Natural killer cell (primary cell): Measurements from ENCODE around the gene FLT1. TPM values are rescaled to one million over a fixed set of nuclear protein-coding genes. Genes with fewer than 3 reads are reported as not detected.

Source experiments
- ATAC-seq, 3 donors: fragments of 150-1000 bp in 2 of 3; fragments of 200-7000 bp in 1 of 3; cut with Tn5 transposase; 1 replicate in 1 of 3; 2 replicates in 2 of 3; pipeline ENCODE4 v1.10.0; 2021; ENCODE audit warnings: mild to moderate bottlenecking in 2 of 3, moderate library complexity in 2 of 3
- DNase-seq, 2 donors: peaks; one replicate each; pipeline versions ENCODE4 v3.0.0 to v3.0.0-alpha.2; 2013 to 2021; ENCODE audit warnings: mixed read lengths in 1 of 2
- H3K27ac ChIP-seq: one replicate; pipeline ENCODE4 v1.5.1; 2013; ENCODE audit warnings: mild to moderate bottlenecking, low read length
- H3K27me3 ChIP-seq: one replicate; pipeline ENCODE4 v1.6.1; 2013; ENCODE audit warnings: low read length; ENCODE audit not compliant: control insufficient read depth, insufficient read depth
- H3K36me3 ChIP-seq: one replicate; pipeline ENCODE4 v1.6.1; 2013; ENCODE audit warnings: low read length; ENCODE audit not compliant: control insufficient read depth, insufficient read depth
- H3K4me1 ChIP-seq: one replicate; pipeline ENCODE4 v1.6.1; 2013; ENCODE audit warnings: low read length; ENCODE audit not compliant: control insufficient read depth, insufficient read depth
- H3K4me3 ChIP-seq: one replicate; pipeline ENCODE4 v1.5.1; 2013; ENCODE audit warnings: low read length
- H3K9me3 ChIP-seq: one replicate; pipeline ENCODE4 v1.6.1; 2013; ENCODE audit warnings: low read length; ENCODE audit not compliant: control insufficient read depth, insufficient read depth
- H3K27ac Mint-ChIP-seq, 2 donors: one replicate each; pipeline ENCODE4 v1.8.0; 2022; ENCODE audit warnings: mild to moderate bottlenecking in 2 of 2, mixed read lengths in 2 of 2, moderate library complexity in 1 of 2
- H3K27me3 Mint-ChIP-seq, 2 donors: one replicate each; pipeline ENCODE4 v1.8.0; 2022; ENCODE audit warnings: low read depth in 2 of 2, mixed read lengths in 2 of 2
- H3K36me3 Mint-ChIP-seq: one replicate; pipeline ENCODE4 v1.8.0; 2022; ENCODE audit warnings: mixed read lengths
- H3K4me1 Mint-ChIP-seq, 2 donors: one replicate each; pipeline ENCODE4 v1.8.0; 2022; ENCODE audit warnings: mixed read lengths in 2 of 2
- H3K4me3 Mint-ChIP-seq: one replicate; pipeline ENCODE4 v1.8.0; 2022; ENCODE audit warnings: mild to moderate bottlenecking, moderate library complexity, mixed read lengths
- H3K9me3 Mint-ChIP-seq, 2 donors: one replicate each; pipeline ENCODE4 v1.8.0; 2022; ENCODE audit warnings: mixed read lengths in 2 of 2
- WGBS: methylation state at CpG from one replicate; pipeline ENCODE4 v1.1.7; 2013; ENCODE audit warnings: missing lambda C conversion rate; ENCODE audit not compliant: insufficient coverage; 5-methylcytosine and 5-hydroxymethylcytosine counted together
- intact Hi-C: fragments of 100-400 bp; cut with micrococcal nuclease; formaldehyde crosslinking; loops from one replicate; pipeline ENCODE4 v1.14.2; 2022
- total RNA-seq, 4 donors: library from RNA; stranded (reverse); fragments of 120-200 nt in 1 of 4; gene quantifications; one replicate each; pipeline versions ENCODE4 v1.2.3 to v1.2.4, GENCODE V29; 2013 to 2022
- TF ChIP-seq, protein P1 (sequence below): fragments of 200-600 bp; IDR thresholded peaks from one replicate; pipeline ENCODE4 v1.8.0; 2022; ENCODE audit warnings: antibody characterized with exemption

Gene FLT1
- total RNA-seq, 3 donors from 2014 or later (not counting 1 experiment from before 2014, with no cell fraction given), result 0.05 to 0.43 (median 0.07) TPM

DNA sequence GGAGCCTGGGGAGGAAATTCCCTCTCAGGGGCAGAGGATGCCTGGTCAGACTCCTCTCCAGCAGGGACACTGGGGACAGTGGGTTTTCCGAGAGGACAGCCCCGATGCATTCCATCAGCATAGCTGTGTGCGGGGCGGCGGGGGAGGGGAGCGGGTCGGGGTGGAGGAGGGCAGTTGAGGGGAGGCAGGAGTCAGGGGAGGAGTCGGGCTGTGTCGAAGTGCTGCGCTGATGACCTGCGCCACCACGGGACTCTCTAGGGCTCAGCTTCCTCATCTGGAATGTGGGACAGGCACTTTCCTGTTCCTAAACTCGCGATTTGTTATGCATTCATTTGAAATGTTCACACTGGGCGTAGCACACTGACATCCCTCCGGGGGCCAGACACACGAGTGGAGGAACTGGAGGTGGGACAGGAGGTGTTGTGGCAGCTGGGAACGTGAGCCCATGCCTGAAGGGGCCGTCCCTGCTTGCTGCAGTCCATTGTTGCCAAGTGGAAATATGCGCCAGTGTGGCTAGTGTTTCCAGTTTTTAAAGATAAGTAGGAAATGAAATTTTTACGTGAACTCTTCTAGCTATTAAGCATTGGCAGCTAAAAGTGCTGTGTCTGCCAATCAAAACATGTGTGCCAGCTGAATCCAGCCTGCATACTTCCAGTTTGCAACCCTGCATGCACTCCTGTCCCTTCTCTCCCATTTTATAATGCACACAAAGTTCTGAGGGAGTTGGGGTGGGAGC is 43.3 kb downstream of the FLT1 start:
- no peak for DNase-seq
- H3K4me3 ChIP-seq, result no peak overlapping the region
- Mint-ChIP-seq H3K27ac (no peak overlapping the region), H3K36me3 (no peaks in the 10 kb centered on the region), H3K27me3 (peaks cover 14 to 48% of the 10 kb centered on the region in 2 donors), H3K4me1 (peaks cover 9 to 12% of the 10 kb centered on the region in 2 donors), H3K9me3 (peaks cover 0 to 3% of the 10 kb centered on the region in 2 donors), H3K4me3 (no peak overlapping the region)
- no peaks in the 10 kb centered on the region for H3K4me1 ChIP-seq
- no peak overlapping the region for H3K27ac ChIP-seq
- ATAC-seq, result peak in 1 of 3 donors; percentile 14
- intact Hi-C loops, result no loop called here
- no peaks in the 10 kb centered on the region for H3K36me3 ChIP-seq
- TF ChIP-seq, protein P1, sequence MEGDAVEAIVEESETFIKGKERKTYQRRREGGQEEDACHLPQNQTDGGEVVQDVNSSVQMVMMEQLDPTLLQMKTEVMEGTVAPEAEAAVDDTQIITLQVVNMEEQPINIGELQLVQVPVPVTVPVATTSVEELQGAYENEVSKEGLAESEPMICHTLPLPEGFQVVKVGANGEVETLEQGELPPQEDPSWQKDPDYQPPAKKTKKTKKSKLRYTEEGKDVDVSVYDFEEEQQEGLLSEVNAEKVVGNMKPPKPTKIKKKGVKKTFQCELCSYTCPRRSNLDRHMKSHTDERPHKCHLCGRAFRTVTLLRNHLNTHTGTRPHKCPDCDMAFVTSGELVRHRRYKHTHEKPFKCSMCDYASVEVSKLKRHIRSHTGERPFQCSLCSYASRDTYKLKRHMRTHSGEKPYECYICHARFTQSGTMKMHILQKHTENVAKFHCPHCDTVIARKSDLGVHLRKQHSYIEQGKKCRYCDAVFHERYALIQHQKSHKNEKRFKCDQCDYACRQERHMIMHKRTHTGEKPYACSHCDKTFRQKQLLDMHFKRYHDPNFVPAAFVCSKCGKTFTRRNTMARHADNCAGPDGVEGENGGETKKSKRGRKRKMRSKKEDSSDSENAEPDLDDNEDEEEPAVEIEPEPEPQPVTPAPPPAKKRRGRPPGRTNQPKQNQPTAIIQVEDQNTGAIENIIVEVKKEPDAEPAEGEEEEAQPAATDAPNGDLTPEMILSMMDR, result no peak
- H3K27me3 ChIP-seq, result no peaks in the 10 kb centered on the region
- H3K9me3 ChIP-seq, result no peaks in the 10 kb centered on the region
- WGBS, result 91% methylated on average over 21 of the region's 21 CpGs

GRCh38 chr13:28449826-28450773 is 44.8 kb downstream of the FLT1 start:
- H3K4me3 Mint-ChIP-seq, result no peak overlapping the region
- intact Hi-C loops, result no loop called here
- H3K9me3 ChIP-seq, result no peaks in the 10 kb centered on the region
- DNase-seq, result no peak
- H3K4me1 Mint-ChIP-seq, result peaks cover 9 to 12% of the 10 kb centered on the region in 2 donors
- H3K36me3 Mint-ChIP-seq, result no peaks in the 10 kb centered on the region
- peaks cover 0 to 3% of the 10 kb centered on the region in 2 donors for H3K9me3 Mint-ChIP-seq
- H3K27me3 ChIP-seq, result no peaks in the 10 kb centered on the region
- no peaks in the 10 kb centered on the region for H3K4me1 ChIP-seq
- H3K36me3 ChIP-seq, result no peaks in the 10 kb centered on the region
- H3K4me3 ChIP-seq, result no peak overlapping the region
- no peak overlapping the region for H3K27ac ChIP-seq
- 80% methylated on average over 5 of the region's 8 CpGs for WGBS
- TF ChIP-seq, protein P1, result no peak
- no peak for ATAC-seq
- peaks cover 5 to 45% of the 10 kb centered on the region in 2 donors for H3K27me3 Mint-ChIP-seq
- H3K27ac Mint-ChIP-seq, result no peak overlapping the region

DNA sequence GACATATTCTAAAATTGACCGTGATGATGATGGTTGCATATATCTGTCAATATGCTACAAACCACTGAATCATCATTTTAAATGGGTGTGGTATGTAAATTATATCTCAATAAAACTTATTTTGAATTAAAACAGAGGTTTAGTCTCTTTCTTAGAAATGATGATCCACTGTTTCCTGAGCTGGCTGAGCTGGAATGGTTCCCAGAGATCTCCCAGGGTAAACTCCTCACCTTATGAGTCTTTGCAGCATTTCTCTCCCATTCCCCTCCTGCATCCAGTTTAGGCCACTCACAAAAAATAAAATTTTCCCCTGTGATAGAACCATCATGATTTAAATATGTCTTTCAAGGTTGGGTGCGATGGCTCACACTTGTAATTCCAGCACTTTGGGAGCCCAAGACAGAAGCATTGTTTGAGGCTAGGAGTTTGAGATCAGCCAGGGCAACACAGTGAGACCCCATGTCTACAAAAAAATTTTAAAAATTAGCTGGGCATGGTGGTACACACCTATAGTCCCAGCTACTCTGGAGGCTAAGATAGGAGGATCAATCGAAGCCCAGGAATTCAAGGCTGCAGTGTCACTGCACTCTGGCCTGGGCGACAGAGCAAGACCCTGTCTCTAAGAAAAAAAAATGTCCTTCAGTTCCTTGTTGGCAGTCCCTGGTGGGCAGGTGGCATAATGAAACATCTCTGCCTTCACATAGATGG is 46.1 kb downstream of the FLT1 start:
- no peak overlapping the region for H3K27ac Mint-ChIP-seq
- Histone ChIP-seq H3K27me3 (no peaks in the 10 kb centered on the region), H3K27ac (no peak overlapping the region), H3K4me1 (no peaks in the 10 kb centered on the region), H3K9me3 (no peaks in the 10 kb centered on the region), H3K36me3 (no peaks in the 10 kb centered on the region), H3K4me3 (no peak overlapping the region)
- no peak overlapping the region for H3K4me3 Mint-ChIP-seq
- H3K9me3 Mint-ChIP-seq, result peaks cover 0 to 5% of the 10 kb centered on the region in 2 donors
- peaks cover 9 to 12% of the 10 kb centered on the region in 2 donors for H3K4me1 Mint-ChIP-seq
- no peak for ATAC-seq
- H3K27me3 Mint-ChIP-seq, result peaks cover 3 to 45% of the 10 kb centered on the region in 2 donors
- DNase-seq, result no peak
- 100% methylated on average over 3 of the region's 4 CpGs for WGBS
- intact Hi-C loops, result no loop called here
- TF ChIP-seq, protein P1, result no peak
- H3K36me3 Mint-ChIP-seq, result peaks cover 1% of the 10 kb centered on the region
